ENCODE results near the gene ANXA8. TPM values are rescaled to one million over a fixed set of nuclear protein-coding genes. Genes with fewer than 3 reads are reported as not detected.

The ANXA8 gene
- total RNA-seq, 1 donor from 2014 or later = 15.0 TPM

GRCh38 chr10:47447209-47447608, 36.7 kb downstream of the ANXA8 start:
- DNase-seq (peak; percentile 22), ATAC-seq (no peak)
- Histone ChIP-seq H3K36me3 (no peaks in the 10 kb centered on the region), H3K9me3 (peaks cover 6% of the 10 kb centered on the region), H3K27ac (no peak overlapping the region), H3K27me3 (ENCODE audit: low read depth) (no peaks in the 10 kb centered on the region), H3K4me1 (no peaks in the 10 kb centered on the region), H3K4me3 (no peak overlapping the region)
- no peak for TF ChIP-seq CTCF (IDR thresholded peaks at IDR 0.05)
- intact Hi-C loops (cut with DNase I) = no loop called here

GRCh38 chr10:47445720-47446119, 38.2 kb downstream of the ANXA8 start:
- ATAC-seq = no peak
- no peak for DNase-seq
- H3K27ac ChIP-seq = no peak overlapping the region
- H3K4me1 ChIP-seq = no peaks in the 10 kb centered on the region
- intact Hi-C loops (cut with DNase I) = no loop called here
- no peak for TF ChIP-seq CTCF (IDR thresholded peaks at IDR 0.05)
- H3K4me3 ChIP-seq = no peak overlapping the region
- no peaks in the 10 kb centered on the region for H3K36me3 ChIP-seq
- H3K9me3 ChIP-seq = peaks cover 6% of the 10 kb centered on the region
- H3K27me3 ChIP-seq (ENCODE audit: low read depth) = no peaks in the 10 kb centered on the region

GRCh38 chr10:47444047-47444446, 39.9 kb downstream of the ANXA8 start:
- no peaks in the 10 kb centered on the region for H3K27me3 ChIP-seq (ENCODE audit: low read depth)
- intact Hi-C loops (cut with DNase I) = no loop called here
- H3K36me3 ChIP-seq = no peaks in the 10 kb centered on the region
- TF ChIP-seq CTCF (IDR thresholded peaks at IDR 0.05) = no peak
- no peak overlapping the region for H3K27ac ChIP-seq
- ATAC-seq = no peak
- DNase-seq = peak; percentile 22
- H3K4me3 ChIP-seq = no peak overlapping the region
- peaks cover 6% of the 10 kb centered on the region for H3K9me3 ChIP-seq
- no peaks in the 10 kb centered on the region for H3K4me1 ChIP-seq

- no peak for TF ChIP-seq CTCF (IDR thresholded peaks at IDR 0.05)
- peaks cover 6% of the 10 kb centered on the region for H3K9me3 ChIP-seq
- DNase-seq (no peak), ATAC-seq (no peak)
- H3K27ac ChIP-seq = no peak overlapping the region
- H3K36me3 ChIP-seq = no peaks in the 10 kb centered on the region
- H3K4me3 ChIP-seq = no peak overlapping the region
- H3K4me1 ChIP-seq = no peaks in the 10 kb centered on the region
- intact Hi-C loops (cut with DNase I) = no loop called here
- no peaks in the 10 kb centered on the region for H3K27me3 ChIP-seq (ENCODE audit: low read depth)
Measured at GRCh38 chr10:47443145-47443544, 40.8 kb downstream of the ANXA8 start.

- TF ChIP-seq CTCF (IDR thresholded peaks at IDR 0.05) = no peak
- H3K9me3 ChIP-seq = peaks cover 6% of the 10 kb centered on the region
- no peaks in the 10 kb centered on the region for H3K4me1 ChIP-seq
- peak; percentile 31 to 59 for ATAC-seq
- H3K27ac ChIP-seq = no peak overlapping the region
- DNase-seq = peak; percentile 41
- H3K4me3 ChIP-seq = no peak overlapping the region
- intact Hi-C loops (cut with DNase I) = no loop called here
- H3K36me3 ChIP-seq = no peaks in the 10 kb centered on the region
- H3K27me3 ChIP-seq (ENCODE audit: low read depth) = no peaks in the 10 kb centered on the region
Measured at GRCh38 chr10:47442351-47442750, 41.6 kb downstream of the ANXA8 start.

- H3K36me3 ChIP-seq = no peaks in the 10 kb centered on the region
- TF ChIP-seq CTCF (IDR thresholded peaks at IDR 0.05) = no peak
- no peaks in the 10 kb centered on the region for H3K27me3 ChIP-seq (ENCODE audit: low read depth)
- no peaks in the 10 kb centered on the region for H3K4me1 ChIP-seq
- intact Hi-C loops (cut with DNase I) = no loop called here
- H3K9me3 ChIP-seq = peaks cover 6% of the 10 kb centered on the region
- DNase-seq = no peak
- no peak for ATAC-seq
- no peak overlapping the region for H3K4me3 ChIP-seq
- H3K27ac ChIP-seq = no peak overlapping the region
Measured at GRCh38 chr10:47441938-47442337, 42.0 kb downstream of the ANXA8 start.

Measured in lower lobe of right lung (tissue), 2 donors.